HG02884 (cell line): ENCODE data around the gene CCDC74A.
"Not testable (repeated sequence)": the region's sequence is repeated elsewhere in the genome, so short reads cannot be mapped to it uniquely, and the experiment has no call there.

ENCODE experiments used
- ATAC-seq: cut with Tn5 transposase; IDR thresholded peaks from one replicate; pipeline ENCODE4 v1.9.1; 2021; ENCODE audit warnings: mild to moderate bottlenecking, moderate library complexity; ENCODE audit not compliant: unreplicated experiment

Gene CCDC74A

DNA sequence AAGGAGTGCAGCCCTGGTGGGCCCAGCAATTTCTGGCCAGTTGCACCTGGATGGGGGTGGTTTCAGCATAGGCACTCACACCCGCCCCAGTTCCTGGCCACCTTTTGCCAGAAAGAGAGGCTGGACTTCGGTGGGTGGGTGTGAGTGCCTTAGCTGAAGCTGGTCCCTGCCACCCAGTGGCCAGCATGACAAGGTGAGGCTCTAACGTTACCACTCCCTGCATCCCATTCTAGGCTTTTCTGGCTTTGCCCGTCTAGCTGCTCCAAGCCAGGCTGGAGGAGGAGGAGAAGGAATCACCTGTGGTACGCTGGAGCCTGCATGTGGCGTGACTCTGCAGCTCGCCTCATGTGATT is 17.1 kb downstream of the CCDC74A start:
- ATAC-seq, result not testable (repeated sequence)

DNA sequence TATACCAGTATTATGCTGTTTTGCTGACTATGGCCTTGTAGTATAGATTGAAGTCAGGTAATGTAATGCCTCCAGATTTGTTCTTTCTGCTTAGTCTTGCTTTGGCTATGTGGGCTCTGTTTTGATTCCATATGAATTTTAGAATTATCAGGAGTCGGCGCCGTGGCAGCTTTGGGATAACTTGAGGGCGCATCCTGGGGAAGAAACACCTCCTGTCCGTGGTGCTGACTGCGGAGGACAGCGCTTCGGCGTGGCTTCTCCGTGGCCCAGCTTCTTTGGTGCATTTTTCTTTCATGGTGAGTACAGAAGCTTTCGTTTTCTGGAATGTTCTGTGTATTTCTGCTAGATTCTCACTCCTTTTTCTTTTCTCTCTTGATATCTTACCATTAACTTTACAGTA is 25.2 kb downstream of the CCDC74A start:
- no peak for ATAC-seq

DNA sequence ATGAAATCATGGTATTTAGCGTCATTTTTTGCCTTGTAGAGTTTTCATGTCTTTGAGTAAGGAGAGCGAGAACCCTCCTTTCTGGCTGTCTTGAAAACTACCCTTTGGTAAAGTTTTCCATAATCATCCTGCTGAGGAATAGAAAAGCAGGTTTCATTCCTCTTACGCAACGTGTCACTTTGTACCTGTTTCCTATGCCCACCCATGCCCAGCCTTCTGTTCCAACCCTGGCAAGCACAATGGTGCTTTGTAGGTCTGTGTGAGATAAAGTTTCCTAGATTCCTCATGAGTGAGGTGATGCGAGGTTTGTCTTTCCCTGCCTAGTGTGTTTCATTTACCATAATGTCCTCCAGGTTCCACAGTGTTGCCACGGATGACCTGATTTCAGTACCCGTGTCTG is 29.3 kb downstream of the CCDC74A start:
- ATAC-seq, result no peak

DNA sequence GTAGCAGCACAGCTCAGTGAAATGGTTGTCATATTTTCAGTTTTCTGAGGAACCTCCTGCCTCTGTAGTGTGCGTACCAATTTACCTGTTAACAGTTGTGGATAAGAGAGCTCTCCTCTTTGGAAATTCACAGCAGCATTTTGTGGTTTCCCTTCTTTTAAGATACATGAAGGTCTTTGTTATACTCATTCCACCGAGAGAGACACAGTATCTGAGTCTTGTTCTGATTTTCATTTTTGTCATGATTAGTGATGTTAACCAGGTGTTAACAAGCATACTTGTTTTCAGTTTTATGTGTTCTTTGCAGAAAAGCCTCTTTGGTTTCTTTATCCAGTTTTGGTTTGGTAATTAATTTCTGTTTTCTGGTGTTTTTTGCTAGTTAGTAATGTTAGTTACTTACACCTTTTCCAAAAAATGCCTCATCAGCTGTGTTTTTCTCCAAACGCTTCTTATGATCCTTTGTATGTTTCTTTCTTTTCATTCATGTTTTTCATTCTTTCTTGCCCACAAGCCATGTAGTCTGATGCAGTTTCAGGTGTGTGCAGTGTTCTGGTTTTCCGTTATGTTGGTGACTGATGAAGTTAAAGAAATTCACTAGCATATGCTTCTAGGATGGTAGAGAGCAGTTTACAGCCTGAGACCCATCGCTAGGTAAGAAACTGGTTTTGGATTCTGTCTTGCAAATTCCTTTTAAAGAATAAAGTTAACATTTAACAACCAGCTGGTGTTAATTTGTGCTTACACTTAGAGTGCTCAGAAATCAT is 30.1 kb downstream of the CCDC74A start:
- no peak for ATAC-seq

DNA sequence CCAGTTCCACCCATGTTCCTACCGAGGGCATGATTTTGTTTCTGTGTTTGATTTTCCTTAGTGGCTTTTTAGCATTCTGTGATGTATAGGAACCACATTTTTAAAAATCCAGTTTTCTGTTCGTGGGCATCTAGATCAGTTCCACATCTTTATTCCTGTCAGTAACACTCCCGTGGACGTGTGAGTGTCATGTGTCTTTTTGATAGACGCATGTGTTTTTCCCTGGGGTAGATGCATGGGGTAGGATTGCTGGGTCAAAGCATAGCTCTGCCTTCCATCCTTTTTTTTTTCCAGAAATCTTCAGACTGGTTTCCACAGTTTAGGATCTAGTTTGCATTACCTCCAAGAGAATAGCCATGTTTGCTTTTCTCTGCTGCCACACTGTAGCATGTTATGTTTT is 38.7 kb downstream of the CCDC74A start:
- no peak for ATAC-seq

DNA sequence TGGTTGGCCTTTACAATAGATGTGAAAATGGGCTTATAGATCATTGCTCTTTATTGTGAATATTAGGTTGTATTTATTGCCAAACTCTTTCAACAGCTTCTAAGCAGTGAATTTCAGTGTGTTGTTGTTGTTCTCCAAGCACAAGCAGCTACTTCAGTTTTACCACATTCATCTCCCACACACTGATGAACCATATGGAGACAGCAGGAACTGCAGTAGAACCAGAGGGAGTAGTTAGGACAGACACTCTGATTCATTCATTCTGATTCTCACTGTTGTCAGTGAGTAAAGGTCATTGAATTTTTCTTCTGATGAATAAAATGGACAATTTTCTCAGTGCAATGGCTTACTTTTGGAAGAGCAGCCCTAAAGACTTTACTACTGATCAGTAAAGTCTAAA is 40.2 kb downstream of the CCDC74A start:
- no peak for ATAC-seq

DNA sequence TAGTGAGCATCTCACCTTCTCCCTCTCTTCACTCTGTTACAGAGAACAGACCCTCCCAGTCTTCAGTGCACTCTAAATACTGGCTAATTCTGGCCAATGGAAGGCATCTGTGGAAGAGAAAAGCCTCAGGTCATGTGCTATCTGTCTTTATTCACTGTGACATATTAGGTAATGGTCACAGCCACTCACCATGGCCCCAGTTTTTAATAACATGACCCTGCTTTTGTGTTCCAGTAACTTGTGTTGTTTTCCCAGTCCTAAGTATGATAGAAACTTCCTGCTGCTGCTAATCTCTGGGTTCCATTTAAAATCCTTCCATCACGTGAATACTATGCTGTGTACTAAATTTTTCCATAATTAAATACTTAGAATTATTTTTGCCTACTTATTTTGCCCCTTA is 40.7 kb downstream of the CCDC74A start:
- ATAC-seq, result not testable (repeated sequence)

DNA sequence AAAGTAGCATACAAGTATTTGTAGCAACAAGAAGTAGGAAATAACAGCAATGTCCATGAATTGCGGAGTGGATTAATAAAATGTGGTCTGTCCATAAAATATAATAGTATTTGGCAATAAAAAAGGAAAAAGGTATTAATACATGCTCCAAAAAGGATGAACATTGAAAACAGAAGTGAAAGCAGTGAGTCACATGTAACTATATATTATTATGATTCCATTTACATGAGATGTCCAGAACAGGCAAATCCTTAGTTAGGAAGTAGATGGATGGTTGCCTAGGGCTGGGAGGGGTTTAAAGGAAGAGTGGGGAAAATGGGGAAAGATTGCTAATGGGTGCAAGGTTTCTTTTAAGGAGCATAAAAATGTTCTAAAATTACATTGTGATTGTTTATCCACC is 44.5 kb downstream of the CCDC74A start:
- ATAC-seq, result no peak

DNA sequence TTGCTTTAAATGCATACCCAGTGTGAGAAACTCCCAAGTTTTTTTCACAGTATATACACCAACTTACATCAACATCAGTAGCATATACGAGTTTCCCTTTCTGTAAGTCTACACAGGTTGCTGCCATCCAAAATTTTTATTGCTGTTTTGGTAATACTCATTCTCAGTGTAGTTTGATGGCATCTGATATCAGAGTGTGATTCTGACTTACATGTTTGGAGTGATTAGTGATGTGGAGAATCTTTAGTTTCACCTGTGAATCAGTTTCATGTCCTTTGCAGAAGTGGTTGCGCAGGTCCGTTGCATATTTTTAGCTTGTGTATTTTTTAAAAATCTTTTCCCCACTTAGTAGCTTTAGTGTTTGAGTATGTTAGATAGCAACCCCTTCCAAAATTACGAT is 50.1 kb downstream of the CCDC74A start:
- no peak for ATAC-seq

DNA sequence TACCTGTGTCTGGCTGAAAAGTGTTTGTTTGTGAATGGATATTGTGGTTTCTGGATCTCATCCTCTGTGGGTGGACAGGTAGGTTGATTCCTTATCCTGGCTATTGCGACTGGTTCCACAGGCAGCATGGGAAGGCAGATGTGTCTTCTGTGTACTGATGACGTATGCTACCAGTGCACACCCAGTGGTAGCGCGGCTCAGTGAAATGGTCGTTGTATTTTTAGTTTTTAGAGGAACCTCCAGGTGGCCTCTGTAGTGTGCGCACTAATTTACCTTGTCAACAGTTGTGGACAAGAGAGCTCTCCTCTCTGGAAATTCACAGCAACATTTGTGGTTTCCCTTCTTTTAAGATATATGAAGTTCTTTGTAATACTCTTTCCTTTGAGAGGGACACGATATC is 52.5 kb downstream of the CCDC74A start:
- ATAC-seq, result no peak
